HG02973 (cell line): ENCODE measurements around the gene KRT31.
"Not testable (repeated sequence)": the region's sequence is repeated elsewhere in the genome, so short reads cannot be mapped to it uniquely, and the experiment has no call there.

Experiments used
- ATAC-seq: cut with Tn5 transposase; IDR thresholded peaks from one replicate; pipeline ENCODE4 v1.9.1; 2021; ENCODE audit warnings: moderate library complexity; ENCODE audit not compliant: unreplicated experiment

Gene KRT31

DNA sequence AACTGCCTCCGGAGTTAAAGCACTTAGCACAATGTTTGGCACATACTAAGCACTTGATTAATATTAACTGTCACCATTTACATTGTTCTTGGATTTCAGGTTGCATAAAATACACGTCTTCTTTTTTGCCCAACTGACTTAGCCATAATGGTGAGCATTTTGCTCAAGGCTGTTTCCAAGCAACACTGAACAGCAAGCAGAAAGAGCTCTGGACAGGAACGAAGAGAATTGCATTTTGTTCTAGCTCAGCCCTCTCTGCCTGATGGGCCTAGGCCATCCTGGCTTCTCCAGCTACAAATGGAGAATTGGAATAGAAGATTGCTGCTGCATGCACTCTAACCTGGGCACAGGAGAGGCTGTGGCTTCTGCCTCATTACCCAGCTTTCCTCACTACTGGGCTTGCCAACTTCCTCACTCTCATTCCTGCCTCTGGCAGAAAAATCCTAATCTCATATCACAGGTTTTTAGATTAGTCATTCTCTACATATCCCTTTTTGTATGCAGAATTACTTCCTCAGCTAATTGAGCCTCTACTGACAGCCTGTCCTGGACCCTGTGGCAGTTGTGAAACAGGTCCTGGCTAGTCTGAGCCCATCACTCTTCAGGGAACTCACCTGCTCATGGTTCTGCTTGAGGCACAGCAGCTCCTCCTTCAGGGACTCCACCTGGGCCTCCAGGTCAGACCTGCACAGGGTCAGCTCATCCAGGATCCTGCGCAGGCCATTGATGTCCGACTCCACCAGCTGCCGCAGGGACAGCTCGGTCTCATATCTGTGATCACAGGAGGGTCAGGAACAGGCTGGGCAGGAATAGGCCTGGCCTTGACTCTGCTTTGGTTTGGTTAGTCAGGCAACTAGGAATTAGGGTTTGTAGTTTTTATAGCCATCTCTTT is 49.3 kb downstream of the KRT31 start:
- no peak for ATAC-seq

DNA sequence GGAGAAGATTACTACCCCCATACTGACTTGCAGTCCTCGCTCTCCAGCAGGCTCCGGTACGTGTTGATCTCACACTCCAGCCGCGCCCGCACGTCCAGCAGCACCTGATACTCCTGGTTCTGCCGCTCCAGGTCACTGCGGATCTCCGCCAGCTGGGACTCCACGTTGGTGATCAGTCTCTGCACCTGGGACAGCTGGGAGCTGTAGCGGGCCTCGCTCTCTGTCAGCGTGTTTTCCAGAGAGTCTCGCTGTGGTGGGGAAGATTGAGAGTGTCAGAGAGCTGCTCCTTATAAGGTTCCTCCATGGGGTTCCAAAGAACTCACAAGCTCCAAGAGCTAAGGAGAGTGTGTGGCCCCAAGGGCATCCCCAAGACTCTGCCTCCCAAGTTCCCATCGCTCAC is 51.0 kb downstream of the KRT31 start:
- not testable (repeated sequence) for ATAC-seq

DNA sequence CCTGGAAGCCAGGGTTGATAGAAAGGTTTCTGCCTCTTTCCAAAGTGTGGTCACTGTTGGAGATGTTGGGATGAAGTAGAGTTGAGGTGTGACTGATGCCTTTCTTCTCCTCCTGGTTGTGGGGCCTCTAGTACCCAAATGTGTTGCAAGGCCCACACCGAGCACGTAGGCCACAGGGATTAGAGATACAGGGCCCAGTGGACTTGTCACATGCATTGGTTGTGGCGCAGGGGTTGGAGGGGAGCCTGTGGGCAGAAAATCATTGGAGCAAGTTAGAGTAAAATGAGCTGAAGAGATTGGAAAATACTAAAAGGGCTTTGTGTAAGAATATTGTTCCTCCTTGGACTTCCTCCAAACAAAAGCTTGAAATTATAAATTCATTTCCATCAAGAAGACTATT is 51.4 kb downstream of the KRT31 start:
- ATAC-seq: no peak
